ENCODE data around the gene L3MBTL1.
A peak's percentile ranks its signal among the peaks of the same experiment; 100 is the strongest.

The L3MBTL1 gene

DNA sequence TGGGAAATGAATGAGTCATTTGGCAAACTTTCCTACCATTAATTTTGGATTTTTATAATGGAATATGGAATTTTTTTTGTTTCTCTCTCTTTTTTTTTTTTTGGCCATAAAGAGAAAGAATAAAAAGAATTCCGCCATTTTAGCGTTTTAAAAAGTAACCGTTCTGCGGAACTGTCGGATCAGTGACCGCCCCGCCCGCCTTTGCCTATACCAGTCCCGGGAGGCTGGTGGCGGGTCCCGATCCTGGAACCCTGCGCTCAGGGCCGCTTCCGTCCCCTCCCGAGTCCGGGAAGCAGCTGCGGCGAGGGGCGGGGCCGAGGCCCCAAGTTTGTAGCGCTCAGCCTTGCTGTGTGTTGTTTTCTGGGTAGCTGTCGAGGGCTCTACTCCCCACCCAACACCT lies 609 bp downstream of the L3MBTL1 start:
- no peak for DNase-seq

DNA sequence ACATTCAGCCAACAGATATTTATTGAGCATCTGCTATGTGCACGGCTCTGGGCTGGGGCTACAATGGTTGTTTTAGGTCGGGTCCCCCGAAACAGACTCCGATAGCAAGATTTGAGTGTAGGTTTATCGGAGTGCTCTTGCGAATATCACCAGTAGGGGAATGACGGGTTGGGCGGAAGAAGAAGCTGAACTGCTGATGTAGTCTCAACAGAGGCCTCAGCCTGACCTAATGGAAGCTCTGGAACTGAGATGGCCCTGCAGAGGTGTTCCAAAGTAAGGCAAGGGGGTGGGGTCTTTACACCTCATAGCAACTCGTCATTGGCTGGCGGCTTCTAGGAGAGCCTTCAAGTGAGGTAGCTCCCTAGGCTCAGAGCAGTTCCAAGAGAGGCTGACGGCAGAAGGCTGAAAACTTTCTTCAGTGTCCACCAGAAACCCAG lies 1.1 kb downstream of the L3MBTL1 start:
- DNase-seq = no peak

DNA sequence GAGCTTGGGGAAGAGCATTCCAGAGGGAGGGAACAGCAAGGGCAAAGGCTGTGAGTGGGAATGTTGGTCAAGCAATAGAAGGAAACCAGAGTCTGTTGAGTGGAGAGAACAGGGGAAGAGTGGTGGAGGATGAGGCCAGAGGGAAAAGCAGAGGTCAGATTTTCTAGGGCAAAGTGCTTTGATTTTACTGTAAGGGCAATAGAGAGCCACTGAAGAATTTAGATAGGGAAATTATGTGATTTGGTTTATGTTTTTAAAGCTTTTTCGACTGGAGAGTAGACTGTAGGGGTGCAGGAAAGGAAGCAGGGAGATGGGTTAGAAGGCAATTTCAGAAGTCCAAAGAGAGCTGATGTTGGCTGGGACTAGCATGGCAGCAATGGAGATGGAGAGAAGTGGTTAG lies 4.4 kb downstream of the L3MBTL1 start:
- no peak for DNase-seq

DNA sequence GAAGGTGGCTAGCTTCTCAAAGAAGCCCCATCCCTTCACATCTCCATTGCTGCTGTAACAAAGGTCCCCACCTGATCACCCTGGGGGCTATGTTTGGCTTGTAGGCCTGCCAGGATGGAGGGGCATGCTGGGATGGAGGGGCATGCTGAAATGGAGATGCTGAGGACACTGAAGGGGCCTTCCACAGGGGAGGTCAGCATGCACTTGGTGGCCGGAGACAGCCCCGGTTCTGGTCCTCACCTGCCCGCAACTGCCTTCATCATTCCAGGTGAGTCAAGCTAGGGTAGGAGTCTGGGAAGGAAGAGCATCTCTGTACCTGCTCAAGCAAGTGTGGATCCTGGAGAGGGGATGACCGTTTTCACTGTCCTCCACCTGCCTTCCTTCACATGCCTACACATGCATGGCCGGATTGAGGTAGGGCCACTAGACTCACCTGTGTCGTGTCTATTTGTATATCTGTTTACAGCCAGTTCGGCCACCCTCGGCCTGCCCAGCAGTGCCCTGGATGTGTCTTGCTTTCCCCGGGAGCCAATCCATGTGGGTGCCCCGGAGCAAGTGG lies 6.0 kb downstream of the L3MBTL1 start:
- no peak for DNase-seq

DNA sequence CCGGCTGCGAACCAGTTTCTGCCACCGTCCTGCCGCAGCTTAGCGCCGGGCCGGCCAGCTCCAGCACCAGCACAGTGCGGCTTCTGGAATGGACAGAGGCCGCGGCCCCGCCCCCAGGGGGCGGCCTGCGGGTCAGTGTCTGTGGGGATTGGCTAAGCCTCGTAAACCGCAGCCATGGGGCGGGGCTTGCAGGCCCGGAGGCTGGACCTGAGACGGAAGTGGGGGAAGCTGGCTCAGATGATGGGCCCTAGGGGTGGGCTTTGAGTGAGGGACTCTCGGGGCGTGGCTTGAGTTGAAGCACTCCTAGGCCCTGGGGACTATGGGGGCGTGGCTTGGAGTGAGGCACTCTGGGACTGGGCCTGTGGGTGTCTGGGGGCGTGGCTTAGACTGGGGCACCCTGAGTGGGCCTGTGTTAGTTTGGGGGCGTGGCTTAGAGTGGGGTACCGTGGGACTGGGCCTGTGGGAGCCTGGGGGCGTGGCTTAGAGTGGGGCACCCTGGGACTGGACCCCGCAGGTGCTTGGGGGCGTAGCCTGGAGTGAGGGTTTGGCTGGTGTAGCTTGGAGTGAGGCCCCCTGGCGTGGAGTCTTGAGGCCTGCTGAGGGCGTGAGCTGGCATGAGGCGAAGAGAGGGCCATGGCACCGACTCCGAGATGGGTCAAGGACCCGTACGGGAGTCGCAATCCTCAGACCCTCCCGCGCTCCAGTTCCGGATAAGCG lies 6.6 kb downstream of the L3MBTL1 start:
- DNase-seq = peak; percentile 92

DNA sequence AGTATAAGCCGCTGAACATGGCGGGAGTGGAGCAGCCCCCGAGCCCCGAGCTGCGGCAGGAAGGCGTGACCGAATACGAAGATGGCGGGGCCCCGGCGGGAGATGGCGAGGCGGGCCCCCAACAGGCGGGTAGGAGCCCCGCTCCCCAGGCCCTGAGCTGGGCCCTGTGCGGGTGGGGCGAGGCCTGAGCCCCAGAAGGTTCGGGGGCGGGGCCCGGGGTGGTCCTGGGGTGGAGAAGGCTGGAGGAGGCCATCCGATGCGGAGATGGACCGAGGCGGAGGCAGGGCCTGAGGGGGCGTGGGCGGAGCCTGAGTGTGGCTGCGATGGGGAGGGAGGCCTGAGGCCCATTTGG lies 7.1 kb downstream of the L3MBTL1 start:
- DNase-seq = no peak

DNA sequence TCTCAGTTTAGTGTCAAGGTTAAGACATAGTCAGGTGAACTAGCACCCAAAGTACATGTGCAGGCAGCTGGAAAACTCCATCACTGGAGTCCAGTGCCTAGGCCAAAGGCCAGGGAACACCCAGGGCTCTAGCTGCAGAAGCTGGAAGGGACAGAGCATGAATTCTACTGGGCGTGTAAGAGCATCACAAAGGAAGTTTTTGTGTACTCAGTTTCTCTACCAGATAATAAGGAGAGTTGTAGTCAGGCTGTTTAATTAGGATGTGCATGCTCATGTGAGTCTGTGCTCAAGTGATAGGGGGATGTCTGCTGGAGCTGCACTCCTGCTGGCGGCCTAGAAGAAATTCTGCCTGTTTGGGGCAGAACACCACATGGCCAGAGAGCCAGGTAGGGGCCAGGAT lies 8.1 kb downstream of the L3MBTL1 start:
- no peak for DNase-seq

DNA sequence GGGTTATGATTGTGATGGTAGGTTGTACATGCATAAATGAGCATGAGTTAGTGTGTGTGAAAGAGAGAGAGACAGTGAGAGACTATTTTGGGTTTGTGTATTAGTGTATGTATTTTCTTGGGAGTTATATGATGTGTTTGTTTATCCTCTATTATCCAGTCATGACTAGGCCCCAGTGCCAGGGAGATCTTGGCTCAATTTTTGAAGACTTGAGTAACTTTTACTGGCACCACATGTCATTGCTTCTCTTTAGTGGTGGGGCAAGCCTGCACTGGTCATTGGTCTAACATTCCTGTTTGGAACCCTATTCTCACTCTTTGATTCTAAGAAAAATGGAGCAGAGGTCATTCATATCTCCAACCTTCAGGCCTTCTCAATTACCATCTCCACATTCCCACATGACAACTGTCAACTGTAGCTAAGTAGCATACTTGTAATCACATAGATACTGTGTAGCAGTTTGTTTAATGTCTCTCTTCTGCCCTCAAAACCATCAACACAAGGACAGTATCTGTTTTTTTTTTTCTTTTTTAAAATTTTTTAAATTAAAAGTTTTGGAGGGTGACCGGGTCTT lies 8.8 kb downstream of the L3MBTL1 start:
- DNase-seq = no peak

DNA sequence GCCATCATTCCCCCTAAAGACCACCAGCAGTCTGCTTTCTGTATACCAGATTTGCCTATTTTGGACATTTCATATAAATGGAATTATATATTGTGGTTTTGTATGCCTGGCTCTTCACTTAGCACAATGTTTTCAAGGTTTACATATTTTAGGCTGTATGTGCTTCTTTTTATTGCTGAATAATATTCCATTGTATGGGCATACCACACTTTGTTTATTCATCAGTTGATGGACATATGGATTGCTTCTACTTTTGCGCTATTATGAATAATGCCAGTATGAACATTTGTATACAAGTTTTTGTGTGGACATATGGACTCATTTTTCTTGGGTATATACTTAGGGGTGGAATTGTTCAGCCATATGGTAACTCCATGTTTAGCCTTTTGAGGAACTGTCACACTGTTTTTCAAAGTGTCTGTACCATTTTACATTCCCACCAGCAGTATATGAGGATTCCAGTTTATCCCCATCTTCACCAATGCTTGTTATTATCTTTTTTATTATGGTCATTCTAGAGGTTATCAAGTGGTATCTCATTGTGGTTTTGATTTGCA lies 12.7 kb downstream of the L3MBTL1 start:
- no peak for DNase-seq

DNA sequence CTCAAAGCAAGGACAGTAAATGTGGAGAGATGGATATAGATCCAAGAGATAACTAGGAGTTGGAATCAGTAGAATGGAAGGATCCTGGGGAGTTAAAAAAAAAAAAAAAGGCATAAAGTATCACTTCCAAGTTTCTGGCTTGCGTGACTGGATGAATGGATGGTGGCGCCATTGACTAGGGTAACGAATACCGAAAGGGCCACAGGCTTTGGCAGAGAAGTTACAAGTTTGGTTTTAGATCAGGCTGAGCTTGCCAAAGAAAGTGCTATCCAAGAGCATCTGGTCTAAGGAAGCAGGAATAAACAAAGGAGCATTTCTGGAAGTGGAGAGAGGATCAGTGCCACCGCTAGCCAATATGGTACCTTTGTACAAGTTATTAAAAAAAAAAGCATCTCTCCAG lies 17.5 kb downstream of the L3MBTL1 start:
- no peak for DNase-seq

DNA sequence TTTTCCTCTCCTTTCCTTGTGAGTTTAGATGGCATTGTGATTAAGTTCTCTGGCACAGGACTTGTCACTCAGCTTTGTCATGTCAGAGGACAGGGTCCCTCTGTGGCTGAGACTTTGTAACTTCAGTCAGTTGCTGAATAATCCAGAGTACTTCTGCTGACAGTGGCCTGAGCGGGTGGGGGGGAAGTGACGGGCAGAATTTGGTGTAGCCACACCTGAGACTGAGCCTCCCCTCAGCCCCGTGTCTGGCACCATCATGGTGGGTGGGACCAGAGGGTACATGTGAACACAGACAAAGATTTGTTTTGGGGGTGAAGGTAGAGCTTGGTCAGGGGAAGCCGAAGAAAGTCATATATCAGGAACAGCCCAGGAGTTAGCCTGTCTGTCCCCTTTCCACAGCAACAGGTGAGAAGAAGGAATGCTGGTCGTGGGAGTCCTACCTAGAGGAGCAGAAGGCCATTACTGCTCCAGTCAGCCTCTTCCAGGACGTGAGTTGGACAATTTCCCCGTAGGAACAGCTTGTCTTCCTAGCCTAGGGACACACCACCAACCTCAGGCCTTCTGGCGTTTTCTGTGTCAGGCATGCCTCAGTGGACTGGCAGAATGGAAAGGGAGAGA lies 20.9 kb downstream of the L3MBTL1 start:
- no peak for DNase-seq

DNA sequence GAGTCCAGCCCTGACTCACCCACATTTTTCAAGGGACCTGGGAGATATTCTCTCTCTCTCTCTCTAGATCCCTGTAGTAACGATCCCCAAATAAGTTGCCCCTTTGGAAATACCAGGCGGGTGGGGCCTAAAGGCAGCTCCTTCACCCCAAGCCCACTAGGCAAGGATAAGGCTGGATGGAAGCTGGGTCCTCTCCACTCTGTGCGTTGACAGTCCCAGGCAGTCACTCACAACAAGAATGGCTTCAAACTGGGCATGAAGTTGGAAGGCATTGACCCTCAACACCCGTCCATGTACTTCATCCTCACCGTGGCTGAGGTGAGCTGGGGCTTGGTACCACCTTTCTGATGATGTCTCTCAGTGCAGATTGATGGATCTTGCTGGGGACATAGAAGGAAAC lies 21.6 kb downstream of the L3MBTL1 start:
- DNase-seq = no peak

DNA sequence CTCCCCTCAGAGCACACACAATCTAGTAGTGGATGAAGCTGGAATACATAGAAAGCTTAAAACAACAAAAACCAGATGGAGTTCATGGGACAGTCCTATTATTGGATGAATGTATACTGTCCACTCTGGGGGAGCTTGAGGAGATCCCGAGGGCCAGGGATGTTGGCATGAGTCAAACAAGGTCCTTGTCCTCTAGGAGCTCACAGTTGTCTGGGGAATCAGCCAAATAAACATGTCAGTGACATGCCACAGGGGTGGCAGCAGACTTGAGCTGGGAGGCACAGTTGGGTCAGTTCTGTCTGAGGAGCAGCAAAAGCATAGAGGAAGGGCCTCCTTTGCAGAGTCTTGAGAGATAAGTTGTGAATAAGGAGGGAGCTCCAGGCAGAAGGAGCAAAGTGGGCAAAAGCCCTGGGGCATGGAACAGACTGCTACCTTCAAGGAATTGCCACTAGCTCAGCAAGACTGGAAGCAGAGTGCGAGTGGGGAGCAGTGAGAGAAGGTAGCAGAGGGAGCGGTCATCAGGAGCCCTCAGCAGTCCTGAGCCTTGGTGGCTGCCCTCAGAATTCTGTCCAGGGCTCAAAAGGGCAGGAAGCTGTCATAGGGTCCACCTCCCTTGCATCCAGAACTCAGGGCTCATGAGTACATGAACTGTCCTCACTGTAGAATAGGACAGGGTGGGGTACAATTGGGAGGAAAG lies 22.1 kb downstream of the L3MBTL1 start:
- DNase-seq = no peak

DNA sequence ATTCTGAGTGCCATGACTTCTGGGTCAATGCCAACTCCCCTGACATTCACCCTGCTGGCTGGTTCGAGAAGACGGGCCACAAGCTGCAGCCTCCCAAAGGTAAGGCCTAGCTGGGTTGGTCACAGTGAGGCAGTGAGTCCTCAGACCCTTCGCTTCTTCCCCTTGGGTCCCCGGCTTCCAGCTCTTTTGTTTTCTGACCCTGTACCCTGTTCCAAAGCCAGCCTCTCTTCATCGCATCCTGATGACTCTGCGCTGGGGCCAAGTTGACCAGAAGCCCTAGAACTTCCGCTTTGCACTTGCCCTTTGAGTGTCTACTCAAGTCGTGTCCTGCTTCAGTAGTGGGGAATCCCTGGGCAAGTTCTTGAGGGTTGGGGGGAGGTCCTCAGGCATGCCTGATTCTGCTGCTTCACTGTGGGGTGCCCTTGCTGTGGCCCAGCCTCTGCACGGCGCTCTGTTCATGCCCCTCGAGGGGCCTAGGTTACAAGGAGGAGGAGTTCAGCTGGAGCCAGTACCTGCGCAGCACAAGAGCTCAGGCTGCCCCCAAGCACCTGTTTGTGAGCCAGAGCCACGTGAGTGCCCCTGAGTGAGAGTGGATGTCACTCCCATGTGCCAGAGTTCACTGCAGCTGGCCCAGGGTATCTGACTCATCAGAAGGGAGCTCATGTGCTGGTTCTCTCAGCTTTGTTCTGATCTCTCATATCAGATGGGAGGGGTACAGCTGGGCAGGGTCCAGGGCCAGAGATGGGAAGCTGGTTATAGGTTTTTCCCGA lies 23.0 kb downstream of the L3MBTL1 start:
- no peak for DNase-seq

DNA sequence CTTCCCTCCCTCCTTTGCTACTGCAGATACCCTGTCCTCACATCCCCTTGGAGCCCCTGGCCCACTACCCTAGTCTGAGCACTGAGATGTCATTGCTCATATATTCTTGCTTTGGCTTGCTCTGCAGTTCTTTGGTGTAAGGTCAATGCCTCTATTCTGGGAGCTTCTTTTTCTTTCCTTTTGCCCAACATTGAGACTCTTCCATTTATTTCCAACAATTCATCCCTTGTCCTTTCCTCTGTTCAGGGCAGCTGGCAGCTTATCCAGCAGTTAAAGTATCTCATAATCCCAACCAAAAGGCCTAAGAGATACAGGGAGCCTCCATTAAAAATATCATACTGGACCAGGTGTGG lies 23.6 kb downstream of the L3MBTL1 start:
- DNase-seq = no peak

DNA sequence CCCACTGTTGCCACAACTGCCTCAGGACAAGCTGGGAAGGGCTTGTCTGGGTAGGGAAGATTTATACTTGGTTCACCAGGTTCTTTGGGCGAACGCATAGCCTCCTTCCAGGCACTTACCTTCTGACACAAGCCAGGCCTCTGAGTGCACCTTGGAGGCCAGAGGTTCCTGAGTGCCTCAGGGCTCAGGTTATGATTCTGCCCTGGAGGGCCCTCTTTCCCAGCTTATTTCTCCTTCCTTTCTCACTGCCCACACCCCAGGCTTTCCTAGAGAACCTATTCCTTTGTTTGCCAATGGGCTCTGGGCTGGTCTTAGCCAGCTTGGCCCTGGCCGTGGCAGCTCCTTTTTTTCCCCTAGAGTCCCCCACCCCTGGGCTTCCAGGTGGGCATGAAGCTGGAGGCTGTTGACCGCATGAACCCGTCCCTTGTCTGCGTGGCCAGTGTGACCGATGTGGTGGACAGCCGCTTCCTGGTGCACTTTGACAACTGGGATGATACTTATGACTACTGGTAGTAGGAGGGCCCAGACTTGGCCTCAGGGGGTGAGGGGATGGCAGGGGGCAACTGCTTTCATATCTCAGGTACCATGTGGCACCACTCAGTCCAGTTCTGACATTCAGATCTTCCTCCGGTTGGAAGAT lies 25.0 kb downstream of the L3MBTL1 start:
- no peak for DNase-seq

DNA sequence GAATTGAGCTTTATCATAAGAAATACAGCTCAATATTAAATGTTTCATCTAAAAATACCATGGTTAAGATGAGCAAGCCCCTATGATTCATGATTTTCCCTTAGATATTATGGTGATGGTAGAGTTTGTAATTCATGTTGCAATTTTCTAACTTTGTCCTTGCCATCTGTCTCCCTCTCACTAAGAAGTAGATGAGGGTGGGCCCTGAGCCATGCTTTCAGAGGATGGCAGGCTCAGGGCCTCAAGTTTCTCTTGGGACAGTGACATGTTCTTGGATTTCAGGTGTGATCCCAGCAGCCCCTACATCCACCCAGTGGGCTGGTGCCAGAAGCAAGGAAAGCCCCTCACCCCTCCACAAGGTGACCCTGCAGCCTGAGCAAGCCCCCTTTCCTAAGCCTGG lies 25.6 kb downstream of the L3MBTL1 start:
- DNase-seq = no peak

DNA sequence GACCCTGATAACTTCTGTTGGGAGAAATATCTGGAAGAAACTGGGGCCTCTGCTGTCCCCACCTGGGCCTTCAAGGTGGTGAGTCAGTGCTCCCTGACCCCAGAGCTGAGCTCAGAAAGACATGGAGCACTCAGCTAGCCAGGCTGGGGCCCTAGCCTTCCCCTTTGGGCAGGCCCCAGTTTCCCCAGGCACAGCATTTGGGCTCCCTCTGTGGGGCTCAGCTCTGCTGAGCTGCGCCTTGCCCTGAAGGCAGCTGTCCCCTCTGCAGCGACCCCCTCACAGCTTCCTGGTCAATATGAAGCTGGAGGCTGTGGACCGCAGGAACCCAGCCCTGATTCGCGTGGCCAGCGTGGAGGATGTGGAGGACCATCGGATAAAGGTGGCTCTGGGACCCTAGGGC lies 26.5 kb downstream of the L3MBTL1 start:
- DNase-seq = no peak

DNA sequence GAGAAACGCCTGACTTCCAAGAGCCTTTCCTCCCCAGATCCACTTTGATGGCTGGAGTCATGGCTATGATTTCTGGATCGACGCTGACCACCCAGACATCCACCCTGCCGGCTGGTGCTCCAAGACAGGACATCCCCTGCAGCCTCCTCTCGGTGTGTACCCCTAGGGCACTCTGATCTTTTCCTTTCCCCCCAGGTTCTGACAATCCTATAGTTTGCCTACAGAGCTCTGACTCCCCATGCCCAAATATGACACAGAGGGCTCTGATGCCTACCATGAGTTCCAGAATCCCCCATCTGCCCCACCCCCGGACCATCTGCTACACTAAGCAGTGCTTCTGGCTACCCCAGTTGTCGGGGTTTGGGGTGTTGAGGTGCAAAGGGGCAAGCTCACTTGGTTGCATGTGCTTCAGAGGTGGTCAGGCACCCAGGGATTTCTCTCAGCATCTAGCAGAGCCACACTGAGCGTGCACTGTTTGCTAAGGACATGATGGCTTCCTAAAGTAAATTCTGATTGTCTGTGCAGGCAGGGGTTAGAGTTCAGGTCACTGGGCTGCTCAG lies 27.4 kb downstream of the L3MBTL1 start:
- DNase-seq = no peak

DNA sequence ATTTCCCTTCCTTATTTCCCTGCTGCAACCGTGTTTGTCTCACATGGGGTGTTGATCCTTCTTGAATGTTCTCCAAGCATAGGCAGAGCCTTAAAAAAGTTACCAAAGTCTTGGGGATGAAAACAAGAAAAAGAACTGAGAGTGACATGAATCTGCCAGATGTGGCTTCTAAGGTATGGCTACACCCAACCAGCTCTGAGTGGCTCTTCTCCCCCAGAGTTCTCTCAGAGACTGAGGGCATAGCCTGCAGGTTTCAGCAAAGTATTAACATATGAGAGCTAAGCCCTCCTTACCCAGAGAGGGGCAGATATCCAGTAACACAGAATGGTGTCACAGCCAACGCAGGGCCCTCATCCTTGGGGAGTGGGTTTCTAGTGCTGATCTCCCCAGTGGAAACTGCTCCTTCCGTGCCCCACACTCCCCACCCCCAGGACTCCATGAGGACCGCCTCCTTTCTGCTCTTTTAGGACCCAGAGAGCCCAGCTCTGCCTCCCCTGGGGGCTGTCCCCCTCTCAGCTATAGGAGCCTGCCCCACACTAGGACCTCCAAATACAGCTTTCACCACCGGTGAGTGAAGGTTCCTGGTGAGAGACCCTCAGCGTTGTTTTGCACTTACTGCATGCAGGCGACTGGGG lies 28.0 kb downstream of the L3MBTL1 start:
- DNase-seq = no peak

DNA sequence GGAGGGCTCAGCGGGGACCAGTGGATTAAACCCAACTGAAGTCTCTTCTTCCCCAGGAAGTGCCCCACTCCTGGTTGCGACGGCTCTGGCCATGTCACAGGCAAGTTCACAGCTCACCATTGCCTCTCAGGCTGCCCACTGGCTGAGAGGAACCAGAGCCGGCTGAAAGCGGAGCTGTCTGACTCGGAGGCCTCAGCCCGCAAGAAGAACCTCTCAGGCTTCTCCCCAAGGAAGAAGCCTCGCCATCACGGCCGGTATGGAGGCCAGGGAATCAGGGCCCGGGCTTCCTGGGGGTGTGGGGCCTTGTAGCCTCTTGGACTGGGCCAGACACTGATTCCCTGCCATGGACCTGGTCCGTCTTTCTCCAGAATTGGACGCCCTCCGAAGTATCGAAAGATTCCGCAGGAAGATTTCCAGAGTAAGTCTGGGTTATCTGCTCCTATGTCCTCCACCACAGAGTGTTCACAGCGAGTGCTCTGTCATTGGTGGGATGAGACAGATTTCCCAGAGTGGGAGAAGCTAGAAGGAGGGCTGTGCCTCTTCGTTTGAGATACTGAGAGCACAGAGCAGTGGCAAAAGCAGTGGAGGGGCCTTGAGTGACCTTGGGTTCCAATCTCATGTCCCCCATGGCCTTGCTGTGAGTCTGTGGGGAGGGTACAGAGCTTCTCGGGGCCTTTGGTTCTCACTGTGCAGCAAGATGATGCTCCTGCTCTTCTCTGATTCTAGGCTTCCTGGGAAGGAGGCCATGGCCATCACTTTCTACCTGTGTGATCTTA lies 28.7 kb downstream of the L3MBTL1 start:
- DNase-seq = no peak

Measured in NK-92 treated with Interleukin-12 subunit alpha and Interleukin-12 subunit beta, amount 100 ng/mL, for 24 hours (cell line).